ENCODE measurements around the gene TBC1D22A. TPM values are rescaled to one million over a fixed set of nuclear protein-coding genes. Genes with fewer than 3 reads are reported as not detected.

The TBC1D22A gene
- total and polyA plus RNA-seq, 4 donors: 4.1 to 12.4 (median 8.4) TPM

- Histone ChIP-seq H3K9ac (ENCODE audit: low read depth in 1 of 2, low read length in 2 of 2) (no peak overlapping the region), H3K9me3 (ENCODE audit: control insufficient read depth in 4 of 4, low read length in 3 of 4) (no peaks in the 10 kb centered on the region), H3K4me1 (ENCODE audit: control insufficient read depth in 4 of 4, insufficient read depth in 4 of 4, low read length in 3 of 4) (peaks cover 0 to 8% (median 5%) of the 10 kb centered on the region in 4 donors), H3K27ac (ENCODE audit: low read depth in 1 of 2, low read length in 2 of 2) (no peak overlapping the region), H3K4me3 (ENCODE audit: low read depth in 1 of 3, low read length in 3 of 3) (no peak overlapping the region), H3K27me3 (ENCODE audit: control insufficient read depth in 4 of 4, insufficient read depth in 4 of 4, low read length in 3 of 4) (no peaks in the 10 kb centered on the region), H3K36me3 (ENCODE audit: control insufficient read depth in 4 of 4, insufficient read depth in 3 of 4, low read depth in 1 of 4, low read length in 3 of 4) (peaks cover 0 to 15% (median 7%) of the 10 kb centered on the region in 4 donors)
- 96% methylated on average over 23 of the region's 23 CpGs for WGBS
- no peak for DNase-seq (ENCODE audit: low spot score)
- TF ChIP-seq MAX (IDR thresholded peaks at IDR 0.05) (no peak), EGR1 (IDR thresholded peaks at IDR 0.05; ENCODE audit: low read depth in 2 of 2) (no peak), ZBTB33 (IDR thresholded peaks at IDR 0.05) (no peak), HNF4A (conservative IDR thresholded peaks at IDR 0.05) (no peak)
These were observed 31.0 kb downstream of the TBC1D22A start for GRCh38 chr22:46793497-46793896.

GRCh38 chr22:46794067-46794466, 31.6 kb downstream of the TBC1D22A start:
- no peak overlapping the region for H3K4me3 ChIP-seq (ENCODE audit: low read depth in 1 of 3, low read length in 3 of 3)
- no peak overlapping the region for H3K27ac ChIP-seq (ENCODE audit: low read depth in 1 of 2, low read length in 2 of 2)
- WGBS: 92% methylated on average over 12 of the region's 12 CpGs
- H3K9ac ChIP-seq (ENCODE audit: low read depth in 1 of 2, low read length in 2 of 2): no peak overlapping the region
- H3K9me3 ChIP-seq (ENCODE audit: control insufficient read depth in 4 of 4, low read length in 3 of 4): no peaks in the 10 kb centered on the region
- peaks cover 0 to 15% (median 7%) of the 10 kb centered on the region in 4 donors for H3K36me3 ChIP-seq (ENCODE audit: control insufficient read depth in 4 of 4, insufficient read depth in 3 of 4, low read depth in 1 of 4, low read length in 3 of 4)
- TF ChIP-seq HNF4A (conservative IDR thresholded peaks at IDR 0.05): no peak
- no peak for TF ChIP-seq RAD21 (IDR thresholded peaks at IDR 0.05)
- TF ChIP-seq REST (IDR thresholded peaks at IDR 0.05): no peak
- TF ChIP-seq NR2F2 (IDR thresholded peaks at IDR 0.05): no peak
- TF ChIP-seq FOXA2 (IDR thresholded peaks at IDR 0.05): no peak
- no peak for TF ChIP-seq RXRA (IDR thresholded peaks at IDR 0.05)
- TF ChIP-seq ZBTB33 (IDR thresholded peaks at IDR 0.05): no peak
- no peak for TF ChIP-seq SP1 (IDR thresholded peaks at IDR 0.05)
- no peak for TF ChIP-seq JUND (IDR thresholded peaks at IDR 0.05)
- no peak for TF ChIP-seq GABPA (IDR thresholded peaks at IDR 0.05 in 1 of 2, conservative IDR thresholded peaks at IDR 0.05 in 1 of 2)
- no peak for TF ChIP-seq TAF1 (conservative IDR thresholded peaks at IDR 0.05)
- no peaks in the 10 kb centered on the region for H3K27me3 ChIP-seq (ENCODE audit: control insufficient read depth in 4 of 4, insufficient read depth in 4 of 4, low read length in 3 of 4)
- peaks cover 4 to 12% (median 8%) of the 10 kb centered on the region in 4 donors for H3K4me1 ChIP-seq (ENCODE audit: control insufficient read depth in 4 of 4, insufficient read depth in 4 of 4, low read length in 3 of 4)
- DNase-seq (ENCODE audit: low spot score): no peak
